Heart left ventricle (tissue), 13 donors: Measurements from ENCODE around the gene CACNA1C.

Source experiments
- CTCF ChIP-seq, 12 donors: fragments of 200-600 bp; sonication (generic) in 4 of 12; IDR thresholded peaks; one replicate each; pipeline versions ENCODE4 v1.5.0 to v1.8.0; 2018 to 2022; ENCODE audit warnings: antibody characterized with exemption in 12 of 12, mild to moderate bottlenecking in 5 of 12
- POLR2A ChIP-seq, 2 donors: fragments of 450-650 bp; IDR thresholded peaks; one replicate each; pipeline ENCODE4 v1.6.1; 2017; ENCODE audit warnings: antibody characterized with exemption in 2 of 2, mild to moderate bottlenecking in 2 of 2, moderate library complexity in 2 of 2
- donor health status: ischemic (EF 13 %, LVEDD 7.1; RV severe dilation, severe dysfunction).
- donor health status: DM: no; HTN: yes; CAD: no.
- donor health status: DM: no; HTN: no; CAD: no.
- donor health status: ischemic (EF 25% LVEDD 6.9; RV normal size, moderate dysfunction).
- donor health status: ischemic (EF 25% LVEDD 5.7; RV mildly dilated, moderate dysfunction).
- donor health status: ischemic (EF 35%, LVEDD 5.7; RV mildly dilated, moderate dysfunction).
- donor health status: nonischemic (EF 11% LVEDD 7.7; RV severe dilation, severe dysfunction).
- donor health status: DM: yes; HTN: yes; CAD: no.
- donor health status: PGD.
- donor health status: ischemic (EF 29% LVEDD 5.4; RV normal size, mild dysfunction).
- donor health status: nonischemic (EF 23%, LVEDD 6.1; RV moderate dilation, normal function).

- no peak for TF ChIP-seq CTCF (IDR thresholded peaks at IDR 0.05)
- TF ChIP-seq POLR2A (IDR thresholded peaks at IDR 0.05): no peak
Measured at GRCh38 chr12:2008677-2009076, 44.1 kb upstream of the CACNA1C start.
